Fibroblast of villous mesenchyme (primary cell): ENCODE measurements around the gene FAM185A. TPM values are rescaled to one million over a fixed set of nuclear protein-coding genes. Genes with fewer than 3 reads are reported as not detected.

ENCODE experiments used
- DNase-seq: peaks from one replicate; pipeline ENCODE4 v3.0.0-alpha.2; 2010; ENCODE audit warnings: low read depth
- H3K4me3 ChIP-seq: 2 replicates; pipeline ENCODE4 v1.5.1; 2011; ENCODE audit warnings: low read depth, mild to moderate bottlenecking, low read length
- CTCF ChIP-seq: IDR thresholded peaks from 2 replicates; pipeline ENCODE4 v1.5.1; 2012; ENCODE audit warnings: low read depth, mild to moderate bottlenecking, low read length; ENCODE audit not compliant: insufficient read depth
- total RNA-seq: library from RNA; depleted of rRNA; stranded (reverse); fragments of >200 nt; gene quantifications from 2 replicates; pipeline ENCODE4 v1.2.3, GENCODE V29; 2012

FAM185A gene
- total RNA-seq, 1 donor = 8.2 TPM

DNA sequence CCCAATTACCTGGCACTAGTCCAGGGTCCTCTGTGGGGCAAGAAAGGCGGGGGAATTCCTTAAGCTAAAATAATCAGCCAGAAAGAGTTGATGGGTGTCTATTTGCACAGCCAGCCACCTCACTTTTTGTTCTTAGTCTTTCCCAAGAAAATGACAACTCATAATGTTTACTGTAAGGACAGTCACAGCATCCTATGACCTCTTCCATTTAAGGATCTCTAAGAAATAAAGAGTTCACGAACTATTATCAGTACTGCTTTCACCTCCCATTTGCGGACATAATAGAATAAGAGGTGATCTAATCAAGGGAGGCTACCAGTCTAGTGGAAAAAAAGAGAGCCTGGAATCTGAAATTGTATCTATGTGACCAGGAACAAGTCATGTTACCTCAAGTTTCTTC lies 91.6 kb downstream of the FAM185A start:
- no peak overlapping the region for H3K4me3 ChIP-seq
- no peak for TF ChIP-seq CTCF
- DNase-seq = no peak

DNA sequence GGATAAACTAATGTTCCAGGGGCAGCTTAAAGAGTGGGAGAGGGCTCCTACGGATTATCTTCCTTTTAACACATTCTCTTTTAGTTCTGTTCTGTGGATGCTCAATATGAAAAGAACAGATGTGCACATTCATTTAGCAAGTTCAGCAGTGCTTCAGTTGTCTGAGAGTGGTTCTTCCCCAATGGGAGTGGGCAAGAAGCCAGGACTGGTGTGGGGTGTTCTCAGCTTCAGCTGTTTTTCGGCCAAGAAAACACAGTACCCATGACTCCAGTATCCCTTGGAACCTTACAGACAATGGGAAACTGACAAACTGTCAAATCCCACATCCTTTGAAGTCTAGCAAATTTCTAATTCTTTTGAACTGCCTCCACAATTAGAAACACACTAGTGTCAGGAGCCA lies 92.5 kb downstream of the FAM185A start:
- no peak for TF ChIP-seq CTCF
- H3K4me3 ChIP-seq = no peak overlapping the region
- DNase-seq = no peak

DNA sequence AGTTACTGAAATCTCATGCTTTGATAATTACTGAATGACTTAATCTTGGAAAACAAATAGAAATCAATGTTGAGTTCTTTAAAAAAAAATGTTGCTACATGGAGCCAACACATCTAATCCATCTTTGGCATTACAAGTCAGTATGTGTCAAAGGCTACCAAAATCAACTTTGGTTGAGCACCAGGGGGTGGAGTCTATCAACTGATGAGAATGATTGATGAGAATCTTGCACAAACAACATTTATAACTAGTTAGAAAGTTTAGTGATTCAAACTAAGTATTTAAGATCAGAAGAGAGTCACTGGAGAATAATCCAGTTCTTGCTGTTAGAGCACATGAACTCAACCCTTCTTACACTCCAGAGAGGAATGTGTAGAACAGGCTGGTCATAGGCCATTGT lies 93.5 kb downstream of the FAM185A start:
- no peak overlapping the region for H3K4me3 ChIP-seq
- TF ChIP-seq CTCF = no peak
- no peak for DNase-seq

GRCh38 chr7:102843850-102844249 lies 95.1 kb downstream of the FAM185A start:
- H3K4me3 ChIP-seq = no peak overlapping the region
- TF ChIP-seq CTCF = no peak
- no peak for DNase-seq

DNA sequence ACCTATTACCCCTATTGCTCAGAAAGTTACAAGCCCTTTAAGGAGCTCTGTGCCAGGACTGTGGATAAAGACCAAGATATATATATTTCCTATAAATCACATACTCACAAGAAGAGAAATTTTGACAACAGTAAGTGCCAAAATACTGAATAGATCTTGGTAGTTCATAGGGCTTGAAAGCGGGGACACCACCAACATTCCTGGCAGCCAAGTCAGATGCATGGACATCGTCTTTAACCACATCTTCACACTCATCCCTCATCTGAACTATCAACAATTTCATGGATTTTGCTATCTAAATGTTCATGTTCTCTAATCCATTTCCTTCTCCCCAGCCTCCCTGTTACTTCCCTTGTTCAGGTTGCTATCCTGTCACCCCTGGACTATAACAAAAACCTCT lies 96.5 kb downstream of the FAM185A start:
- H3K4me3 ChIP-seq = no peak overlapping the region
- no peak for TF ChIP-seq CTCF
- no peak for DNase-seq

- DNase-seq = peak; percentile 49
- no peak overlapping the region for H3K4me3 ChIP-seq
- TF ChIP-seq CTCF = no peak
These were observed 100.3 kb downstream of the FAM185A start for GRCh38 chr7:102849079-102849478.

GRCh38 chr7:102849538-102849937 lies 100.7 kb downstream of the FAM185A start:
- H3K4me3 ChIP-seq = no peak overlapping the region
- DNase-seq = no peak
- TF ChIP-seq CTCF = no peak
